K562 (cell line): ENCODE data around the gene IL24. TPM values are rescaled to one million over a fixed set of nuclear protein-coding genes. Genes with fewer than 3 reads are reported as not detected.

Source experiments
- ATAC-seq: fragments of 200-7000 bp; cut with Tn5 transposase; 3 replicates; pipeline ENCODE4 v1.9.1; 2020; ENCODE audit warnings: moderate library complexity
- BruUV-seq: library from RNA; stranded (reverse); fragments of 400-500 nt; replicated peaks from 2 replicates; lab custom pipeline; 2021; lab: Mats Ljungman, UMichigan
- CTCF ChIA-PET: fragments of 300-600 bp; formaldehyde crosslinking; extraction: SDS; loops from one replicate; lab custom pipeline; 2021; ENCODE audit warnings: low intra/inter-chr PET ratio; lab: Yijun Ruan, JAX
- POLR2A ChIA-PET: fragments of 300-600, 350-650 bp; sonication (Branson Sonifier 250); formaldehyde crosslinking; extraction: SDS; loops from one replicate; lab custom pipeline; 2021; ENCODE audit warnings: antibody characterized with exemption, inconsistent platforms; lab: Yijun Ruan, JAX
- DNase-seq, 4 experiments: peaks; one replicate each; pipeline versions ENCODE4 v3.0.0 to v3.0.0-alpha.2; 2011 to 2018; ENCODE audit warnings: low spot score in 3 of 4, mixed read lengths in 3 of 4; ENCODE audit errors: extremely low read depth in 1 of 4
- FAIRE-seq: peaks from 2 replicates; lab custom pipeline; 2011; peaks lifted over from hg19 to GRCh38; lab: Jason Lieb, UNC
- H2AFZ ChIP-seq: 2 replicates; pipeline ENCODE4 v1.6.0; 2011; ENCODE audit warnings: low read depth, low read length, control low read depth, inconsistent platforms
- H3K27ac ChIP-seq: fragments of 200-600 bp; 3 replicates; pipeline ENCODE4 v1.8.0; 2011; ENCODE audit warnings: low read depth, mild to moderate bottlenecking, control low read depth, inconsistent platforms, low read length, moderate library complexity, mixed read lengths; ENCODE audit errors: extremely low read depth
- H3K27me3 ChIP-seq, 2 experiments: fragments of 300-600 bp in 1 of 2; 2 replicates in 1 of 2; 3 replicates in 1 of 2; pipeline versions ENCODE4 v1.6.0 to v1.8.0; 2011; ENCODE audit warnings: inconsistent platforms in 2 of 2, low read length in 2 of 2, mild to moderate bottlenecking in 1 of 2, mixed read lengths in 1 of 2, moderate library complexity in 1 of 2; ENCODE audit not compliant: control insufficient read depth in 2 of 2, insufficient read depth in 2 of 2
- H3K36me3 ChIP-seq: fragments of 300-600 bp; 3 replicates; pipeline ENCODE4 v1.8.0; 2011; ENCODE audit warnings: mild to moderate bottlenecking, low read length, inconsistent platforms; ENCODE audit not compliant: control insufficient read depth, insufficient read depth
- H3K4me1 ChIP-seq, 2 experiments: fragments of 200-600 bp in 1 of 2; replicated peaks in 1 of 2; 2 replicates in 1 of 2; 3 replicates in 1 of 2; pipeline versions ENCODE4 v1.5.1 to v1.8.0; 2011; ENCODE audit warnings: inconsistent platforms in 2 of 2, low read length in 2 of 2, mild to moderate bottlenecking in 1 of 2, mixed read lengths in 1 of 2, moderate library complexity in 1 of 2; ENCODE audit not compliant: control insufficient read depth in 2 of 2, insufficient read depth in 2 of 2
- H3K4me2 ChIP-seq: 2 replicates; pipeline ENCODE4 v1.6.1; 2011; ENCODE audit warnings: low read length, control low read depth, inconsistent platforms, mixed read lengths; ENCODE audit not compliant: insufficient read depth
- H3K4me3 ChIP-seq: fragments of 200-600 bp; sonication (generic), shearing (Covaris generic); 2 replicates; pipeline ENCODE4 v1.5.1; 2016; ENCODE audit warnings: control low read depth, inconsistent platforms
- H3K79me2 ChIP-seq: fragments of 200-600 bp; 3 replicates; pipeline ENCODE4 v1.8.0; 2011; ENCODE audit warnings: low read length, inconsistent platforms; ENCODE audit not compliant: control insufficient read depth, insufficient read depth
- H3K9ac ChIP-seq, 2 experiments: 2 replicates each; pipeline versions ENCODE4 v1.6.0 to v1.6.1; 2011; ENCODE audit warnings: low read depth in 2 of 2, low read length in 2 of 2, control low read depth in 1 of 2, inconsistent platforms in 1 of 2, mild to moderate bottlenecking in 1 of 2, mixed read lengths in 1 of 2; ENCODE audit not compliant: insufficient read depth in 1 of 2
- H3K9me1 ChIP-seq: one replicate; pipeline ENCODE4 v1.6.0; 2011; ENCODE audit warnings: inconsistent platforms, mild to moderate bottlenecking, low read length, moderate library complexity; ENCODE audit not compliant: control insufficient read depth, insufficient read depth
- H3K9me3 ChIP-seq: replicated peaks from 2 replicates; pipeline ENCODE4 v1.5.1; 2011; ENCODE audit warnings: low read depth, low read length, inconsistent platforms; ENCODE audit not compliant: control insufficient read depth, insufficient read depth
- H4K20me1 ChIP-seq: replicated peaks from 2 replicates; pipeline ENCODE4 v1.6.1; 2011; ENCODE audit warnings: low read length, inconsistent platforms, mixed read lengths; ENCODE audit not compliant: control insufficient read depth, insufficient read depth
- ESRRA ChIP-seq: fragments of 450-650 bp; IDR thresholded peaks from 2 replicates; pipeline ENCODE4 v1.6.1; 2014; ENCODE audit warnings: low read depth, mild to moderate bottlenecking, moderate library complexity, borderline replicate concordance
- HDAC1 ChIP-seq, 2 experiments: fragments of 450-650 bp; IDR thresholded peaks; 2 replicates each; pipeline ENCODE4 v1.6.1; 2016 to 2017; ENCODE audit warnings: inconsistent platforms in 1 of 2, mild to moderate bottlenecking in 1 of 2, moderate library complexity in 1 of 2
- HNRNPLL ChIP-seq: fragments of 200-400 bp; formaldehyde crosslinking; IDR thresholded peaks from 2 replicates; pipeline ENCODE4 v1.6.1; 2017; ENCODE audit warnings: low read length, low read depth, mild to moderate bottlenecking; ENCODE audit not compliant: poor library complexity, severe bottlenecking
- IFI16 ChIP-seq: fragments of 250-450 bp; sonication (Bioruptor Pico); IDR thresholded peaks from 2 replicates; pipeline ENCODE4 v2.1.2; 2022; ENCODE audit warnings: mild to moderate bottlenecking, inconsistent platforms
- MYNN ChIP-seq, 2 experiments: sonication (generic); formaldehyde crosslinking in 1 of 2; IDR thresholded peaks; 2 replicates each; pipeline versions ENCODE4 v1.5.0 to v1.6.1; 2016 to 2020; ENCODE audit warnings: antibody characterized with exemption in 1 of 2, missing genetic modification reagents in 1 of 2
- REST ChIP-seq, 2 experiments: fragments of 450-650 bp; formaldehyde crosslinking in 1 of 2; IDR thresholded peaks; 2 replicates each; pipeline versions ENCODE4 v1.4.0 to v1.6.1; 2014 to 2020; ENCODE audit warnings: mild to moderate bottlenecking in 2 of 2, borderline replicate concordance in 1 of 2, low read depth in 1 of 2
- SMAD1 ChIP-seq: fragments of 150-350 bp; IDR thresholded peaks from 2 replicates; pipeline ENCODE4 v1.6.1; 2014; ENCODE audit warnings: low read length, low read depth; ENCODE audit not compliant: partially characterized antibody
- TFAM ChIP-seq: fragments of 250-450 bp; sonication (Bioruptor Pico); conservative IDR thresholded peaks from 2 replicates; pipeline ENCODE4 v1.5.0; 2021; ENCODE audit warnings: mild to moderate bottlenecking, moderate library complexity
- ZBTB2 ChIP-seq: fragments of 450-650 bp; IDR thresholded peaks from 2 replicates; pipeline ENCODE4 v1.6.1; 2016; ENCODE audit warnings: antibody characterized with exemption
- ZBTB7A ChIP-seq: IDR thresholded peaks from 2 replicates; pipeline ENCODE4 v1.6.1; 2011; ENCODE audit warnings: low read depth, mild to moderate bottlenecking, low read length, moderate library complexity, borderline replicate concordance; ENCODE audit not compliant: control insufficient read depth
- ZNF175 ChIP-seq: fragments of 200-800 bp; sonication (Bioruptor generic); IDR thresholded peaks from 2 replicates; pipeline ENCODE4 v1.6.1; 2016; ENCODE audit warnings: low read depth, mild to moderate bottlenecking, missing genetic modification characterization, missing compliant biosample characterization
- WGBS: fragments of 100-300 bp; shearing (Covaris generic); methylation state at CpG from one replicate; pipeline ENCODE4 v1.1.6; 2016; ENCODE audit warnings: low coverage, mixed read lengths; ENCODE audit not compliant: insufficient coverage; ENCODE audit errors: missing lambda C conversion rate; 5-methylcytosine and 5-hydroxymethylcytosine counted together
- in situ Hi-C: fragments of 300-500 bp; cut with MboI; formaldehyde crosslinking; loops from 4 replicates; pipeline ENCODE4 v1.15.0; 2018; ENCODE audit warnings: inconsistent platforms, mixed read lengths
- intact Hi-C: fragments of 100-400 bp; cut with micrococcal nuclease; formaldehyde crosslinking; loops from 2 replicates; pipeline ENCODE4 v1.14.2; 2022
- polyA plus RNA-seq, 8 experiments: library from polyadenylated mRNA; depleted of rRNA in 4 of 8; stranded (reverse) in 5 of 8; unstranded in 3 of 8; fragments of >200 nt; fragmentation: Nextera tagmentation in 2 of 8; fragmentation: Illumina TruSeq in 1 of 8; extraction: Ambion mirVana in 2 of 8; extraction: Trizol in 1 of 8; gene quantifications; 2 replicates each; pipeline versions ENCODE4 v1.2.1 to v1.2.3, GENCODE V29; 2011 to 2014; ENCODE audit warnings: inconsistent platforms in 1 of 8, missing spikeins in 1 of 8
- total RNA-seq, 7 experiments: library from RNA; depleted of rRNA in 6 of 7; stranded (reverse); fragments of >200 nt in 6 of 7; fragmentation: Illumina TruSeq in 2 of 7; extraction: Trizol in 2 of 7; gene quantifications; 2 replicates each; pipeline versions ENCODE4 v1.2.1 to v1.2.3, GENCODE V29; 2011 to 2021; ENCODE audit warnings: low replicate concordance in 1 of 7

The IL24 gene
- total and polyA plus RNA-seq, 9 of the 15 experiments (the other 6 are each of a cell fraction or from before 2014, with no cell fraction given) = 0.04 to 0.19 TPM; not detected in 7

- H3K9me3 ChIP-seq = no peaks in the 10 kb centered on the region
- no TSS peak for BruUV-seq
- DNase-seq (no peak), ATAC-seq (no peak), FAIRE-seq (no peak)
- H3K9me1 ChIP-seq = no peaks in the 10 kb centered on the region
- no peaks in the 10 kb centered on the region for H3K79me2 ChIP-seq
- no peaks in the 10 kb centered on the region for H3K36me3 ChIP-seq
- H4K20me1 ChIP-seq = no peaks in the 10 kb centered on the region
- ChIA-PET CTCF (no interaction called here), POLR2A (interaction anchor here (0.6 to 2.9 kb wide), 3 partner anchors 10 to 60 kb away, joined by 4 to 14 read pairs (median 6); no protein-coding TSS in a partner anchor)
- no peak overlapping the region for H2AFZ ChIP-seq
- H3K27ac ChIP-seq = no peak overlapping the region
- in situ Hi-C loops = no loop called here
- H3K4me1 ChIP-seq = peaks cover 6 to 22% of the 10 kb centered on the region in 2 experiments; a peak in 4 of 5 replicates
- intact Hi-C loops = no loop called here
- H3K27me3 ChIP-seq = no peaks in the 10 kb centered on the region
- H3K9ac ChIP-seq = no peak overlapping the region
- H3K4me2 ChIP-seq = no peak overlapping the region
- no peak overlapping the region for H3K4me3 ChIP-seq
- WGBS = 59% methylated on average over 4 of the region's 4 CpGs
- no peak for TF ChIP-seq ZBTB2
- TF ChIP-seq ZBTB7A = no peak
- no peak for TF ChIP-seq HNRNPLL
- no peak for TF ChIP-seq TFAM
- no peak for TF ChIP-seq MYNN (IDR thresholded peaks at IDR 0.05)
- no peak for TF ChIP-seq MYNN (CRISPR knock-in tag; IDR thresholded peaks at IDR 0.05)
- TF ChIP-seq SMAD1 = no peak
- no peak for TF ChIP-seq ZNF175 (CRISPR knock-in tag)
- no peak for TF ChIP-seq HDAC1 (IDR thresholded peaks at IDR 0.05)
- TF ChIP-seq IFI16 (CRISPR knock-in tag) = no peak
- no peak for TF ChIP-seq REST (IDR thresholded peaks at IDR 0.05; ENCODE audit: borderline replicate concordance)
- TF ChIP-seq REST (CRISPR knock-in tag; IDR thresholded peaks at IDR 0.05; ENCODE audit: low read depth) = no peak
- no peak for TF ChIP-seq ESRRA
These were observed 54.3 kb downstream of the IL24 start for GRCh38 chr1:206951318-206952100.
